Urinary bladder (tissue), 4 donors: Measurements from ENCODE around the gene HMGCLL1. TPM values are rescaled to one million over a fixed set of nuclear protein-coding genes. Genes with fewer than 3 reads are reported as not detected.

Experiments
- DNase-seq: peaks from one replicate; pipeline ENCODE4 v3.0.0-alpha.2; 2015; ENCODE audit errors: extremely low spot score
- H3K27ac ChIP-seq: one replicate; pipeline ENCODE4 v1.5.1; 2013; ENCODE audit warnings: low read depth, mild to moderate bottlenecking, moderate library complexity
- H3K36me3 ChIP-seq: one replicate; pipeline ENCODE4 v1.6.1; 2013; ENCODE audit warnings: mild to moderate bottlenecking, moderate library complexity; ENCODE audit not compliant: insufficient read depth
- H3K4me1 ChIP-seq: one replicate; pipeline ENCODE4 v1.6.1; 2013; ENCODE audit warnings: mild to moderate bottlenecking, moderate library complexity; ENCODE audit not compliant: insufficient read depth
- H3K4me3 ChIP-seq: one replicate; pipeline ENCODE4 v1.5.1; 2013; ENCODE audit warnings: low read depth, low read length
- WGBS: extraction: QIAGEN DNeasy Blood & Tissue Kit; methylation state at CpG from one replicate; pipeline ENCODE4 v1.1.7; 2013; 5-methylcytosine and 5-hydroxymethylcytosine counted together
- polyA plus RNA-seq: library from polyadenylated mRNA; stranded (reverse); fragments of 200-250 nt; gene quantifications from one replicate; pipeline ENCODE4 v1.2.3, GENCODE V29; 2013
- total RNA-seq: library from RNA; depleted of rRNA; stranded (reverse); fragments of >200 nt; gene quantifications from one replicate; pipeline ENCODE4 v1.2.3, GENCODE V29; 2014
- donor health status: healthy with polysubstance abuse.
- donor health status: healthy.

HMGCLL1 gene
- total and polyA plus RNA-seq, 2 donors: 2.5 to 14.6 TPM

- no peak overlapping the region for H3K4me3 ChIP-seq
- H3K4me1 ChIP-seq: no peaks in the 10 kb centered on the region
- 86% methylated on average over 1 of the region's 1 CpG for WGBS
Measured at GRCh38 chr6:55512904-55513303, 66.1 kb downstream of the HMGCLL1 start.

GRCh38 chr6:55511122-55511800, 67.7 kb downstream of the HMGCLL1 start:
- no peak overlapping the region for H3K27ac ChIP-seq
- no peaks in the 10 kb centered on the region for H3K36me3 ChIP-seq
- no peaks in the 10 kb centered on the region for H3K4me1 ChIP-seq
- WGBS: 81% methylated on average over 5 of the region's 5 CpGs
- DNase-seq: no peak
- no peak overlapping the region for H3K4me3 ChIP-seq

More at GRCh38 chr6:55512904-55513303, 66.1 kb downstream of the HMGCLL1 start:
- no peak for DNase-seq
- H3K27ac ChIP-seq: no peak overlapping the region
- no peaks in the 10 kb centered on the region for H3K36me3 ChIP-seq

- no peaks in the 10 kb centered on the region for H3K36me3 ChIP-seq
- H3K27ac ChIP-seq: no peak overlapping the region
- H3K4me1 ChIP-seq: no peaks in the 10 kb centered on the region
- no peak for DNase-seq
- H3K4me3 ChIP-seq: no peak overlapping the region
Measured at GRCh38 chr6:55499591-55499990, 79.4 kb downstream of the HMGCLL1 start.

GRCh38 chr6:55497694-55498093, 81.3 kb downstream of the HMGCLL1 start:
- DNase-seq: no peak
- 85% methylated on average over 3 of the region's 3 CpGs for WGBS
- no peak overlapping the region for H3K4me3 ChIP-seq
- no peak overlapping the region for H3K27ac ChIP-seq
- H3K36me3 ChIP-seq: no peaks in the 10 kb centered on the region
- no peaks in the 10 kb centered on the region for H3K4me1 ChIP-seq

- H3K4me3 ChIP-seq: no peak overlapping the region
- DNase-seq: no peak
- H3K4me1 ChIP-seq: no peaks in the 10 kb centered on the region
- no peak overlapping the region for H3K27ac ChIP-seq
- WGBS: 95% methylated on average over 1 of the region's 1 CpG
- no peaks in the 10 kb centered on the region for H3K36me3 ChIP-seq
Measured at GRCh38 chr6:55496201-55496600, 82.8 kb downstream of the HMGCLL1 start.

GRCh38 chr6:55495277-55495676, 83.7 kb downstream of the HMGCLL1 start:
- Histone ChIP-seq H3K36me3 (no peaks in the 10 kb centered on the region), H3K4me3 (no peak overlapping the region), H3K4me1 (no peaks in the 10 kb centered on the region), H3K27ac (no peak overlapping the region)
- DNase-seq: no peak
- 84% methylated on average over 3 of the region's 3 CpGs for WGBS

GRCh38 chr6:55494411-55494810, 84.6 kb downstream of the HMGCLL1 start:
- H3K4me1 ChIP-seq: no peaks in the 10 kb centered on the region
- 16% methylated on average over 2 of the region's 2 CpGs for WGBS
- DNase-seq: no peak

GRCh38 chr6:55492259-55492658, 86.7 kb downstream of the HMGCLL1 start:
- 96% methylated on average over 4 of the region's 4 CpGs for WGBS
- H3K27ac ChIP-seq: no peak overlapping the region
- H3K36me3 ChIP-seq: no peaks in the 10 kb centered on the region
- H3K4me3 ChIP-seq: no peak overlapping the region
- DNase-seq: no peak
- no peaks in the 10 kb centered on the region for H3K4me1 ChIP-seq

More at GRCh38 chr6:55494411-55494810, 84.6 kb downstream of the HMGCLL1 start:
- Histone ChIP-seq H3K27ac (no peak overlapping the region), H3K4me3 (no peak overlapping the region), H3K36me3 (no peaks in the 10 kb centered on the region)

GRCh38 chr6:55490871-55491270, 88.1 kb downstream of the HMGCLL1 start:
- H3K4me3 ChIP-seq: no peak overlapping the region
- DNase-seq: no peak
- no peaks in the 10 kb centered on the region for H3K36me3 ChIP-seq
- H3K4me1 ChIP-seq: no peaks in the 10 kb centered on the region
- H3K27ac ChIP-seq: no peak overlapping the region

- no peak for DNase-seq
- WGBS: 85% methylated on average over 3 of the region's 3 CpGs
Measured at GRCh38 chr6:55474382-55474781, 104.6 kb downstream of the HMGCLL1 start.

GRCh38 chr6:55473722-55474121, 105.3 kb downstream of the HMGCLL1 start:
- no peak overlapping the region for H3K27ac ChIP-seq
- no peak overlapping the region for H3K4me3 ChIP-seq
- H3K4me1 ChIP-seq: no peaks in the 10 kb centered on the region
- DNase-seq: no peak
- H3K36me3 ChIP-seq: no peaks in the 10 kb centered on the region
- 96% methylated on average over 1 of the region's 1 CpG for WGBS

More at GRCh38 chr6:55474382-55474781, 104.6 kb downstream of the HMGCLL1 start:
- Histone ChIP-seq H3K36me3 (no peaks in the 10 kb centered on the region), H3K4me3 (no peak overlapping the region), H3K27ac (no peak overlapping the region), H3K4me1 (no peaks in the 10 kb centered on the region)

GRCh38 chr6:55469951-55470366, 109.0 kb downstream of the HMGCLL1 start:
- DNase-seq: no peak
- Histone ChIP-seq H3K4me3 (no peak overlapping the region), H3K36me3 (no peaks in the 10 kb centered on the region), H3K4me1 (no peaks in the 10 kb centered on the region), H3K27ac (no peak overlapping the region)
- WGBS: 68% methylated on average over 5 of the region's 5 CpGs

- Histone ChIP-seq H3K4me3 (no peak overlapping the region), H3K27ac (no peak overlapping the region), H3K36me3 (no peaks in the 10 kb centered on the region), H3K4me1 (no peaks in the 10 kb centered on the region)
- no peak for DNase-seq
- 58% methylated on average over 3 of the region's 3 CpGs for WGBS
Measured at GRCh38 chr6:55456016-55456415, 123.0 kb downstream of the HMGCLL1 start.

GRCh38 chr6:55450005-55450404, 129.0 kb downstream of the HMGCLL1 start:
- Histone ChIP-seq H3K36me3 (no peaks in the 10 kb centered on the region), H3K4me3 (no peak overlapping the region), H3K27ac (no peak overlapping the region), H3K4me1 (no peaks in the 10 kb centered on the region)
- DNase-seq: no peak
- WGBS: 50% methylated on average over 2 of the region's 2 CpGs

GRCh38 chr6:55449225-55449624, 129.8 kb downstream of the HMGCLL1 start:
- Histone ChIP-seq H3K27ac (no peak overlapping the region), H3K4me3 (no peak overlapping the region), H3K36me3 (no peaks in the 10 kb centered on the region), H3K4me1 (no peaks in the 10 kb centered on the region)
- DNase-seq: no peak
- WGBS: 72% methylated on average over 3 of the region's 3 CpGs
